RWPE1 (cell line): ENCODE results near the gene CPEB2.

ENCODE experiments used
- CTCF ChIA-PET: fragments of 350-600 bp; sonication (Branson Sonifier 250); formaldehyde crosslinking; extraction: SDS; loops from one replicate; lab custom pipeline; 2021; lab: Yijun Ruan, JAX
- POLR2A ChIA-PET: fragments of 400-600 bp; formaldehyde crosslinking; extraction: SDS; loops from one replicate; lab custom pipeline; 2020; ENCODE audit warnings: antibody characterized with exemption; ENCODE audit not compliant: low non-redundant PET; lab: Yijun Ruan, JAX
- DNase-seq: peaks from one replicate; pipeline ENCODE4 v3.0.0; 2012; ENCODE audit warnings: low spot score
- H3K27ac ChIP-seq: fragments of 450-650 bp; 2 replicates; pipeline ENCODE4 v1.5.1; 2017
- TF ChIP-seq, protein P1 (sequence below): fragments of 450-650 bp; conservative IDR thresholded peaks from 2 replicates; pipeline ENCODE4 v1.5.1; 2017; ENCODE audit warnings: low read depth, mild to moderate bottlenecking

CPEB2 gene

GRCh38 chr4:15012017-15012788 is 9.9 kb downstream of the CPEB2 start:
- H3K27ac ChIP-seq = no peak overlapping the region
- CTCF ChIA-PET = no interaction called here
- DNase-seq = no peak
- TF ChIP-seq, protein P1, sequence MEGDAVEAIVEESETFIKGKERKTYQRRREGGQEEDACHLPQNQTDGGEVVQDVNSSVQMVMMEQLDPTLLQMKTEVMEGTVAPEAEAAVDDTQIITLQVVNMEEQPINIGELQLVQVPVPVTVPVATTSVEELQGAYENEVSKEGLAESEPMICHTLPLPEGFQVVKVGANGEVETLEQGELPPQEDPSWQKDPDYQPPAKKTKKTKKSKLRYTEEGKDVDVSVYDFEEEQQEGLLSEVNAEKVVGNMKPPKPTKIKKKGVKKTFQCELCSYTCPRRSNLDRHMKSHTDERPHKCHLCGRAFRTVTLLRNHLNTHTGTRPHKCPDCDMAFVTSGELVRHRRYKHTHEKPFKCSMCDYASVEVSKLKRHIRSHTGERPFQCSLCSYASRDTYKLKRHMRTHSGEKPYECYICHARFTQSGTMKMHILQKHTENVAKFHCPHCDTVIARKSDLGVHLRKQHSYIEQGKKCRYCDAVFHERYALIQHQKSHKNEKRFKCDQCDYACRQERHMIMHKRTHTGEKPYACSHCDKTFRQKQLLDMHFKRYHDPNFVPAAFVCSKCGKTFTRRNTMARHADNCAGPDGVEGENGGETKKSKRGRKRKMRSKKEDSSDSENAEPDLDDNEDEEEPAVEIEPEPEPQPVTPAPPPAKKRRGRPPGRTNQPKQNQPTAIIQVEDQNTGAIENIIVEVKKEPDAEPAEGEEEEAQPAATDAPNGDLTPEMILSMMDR = no peak
- POLR2A ChIA-PET = no interaction called here

DNA sequence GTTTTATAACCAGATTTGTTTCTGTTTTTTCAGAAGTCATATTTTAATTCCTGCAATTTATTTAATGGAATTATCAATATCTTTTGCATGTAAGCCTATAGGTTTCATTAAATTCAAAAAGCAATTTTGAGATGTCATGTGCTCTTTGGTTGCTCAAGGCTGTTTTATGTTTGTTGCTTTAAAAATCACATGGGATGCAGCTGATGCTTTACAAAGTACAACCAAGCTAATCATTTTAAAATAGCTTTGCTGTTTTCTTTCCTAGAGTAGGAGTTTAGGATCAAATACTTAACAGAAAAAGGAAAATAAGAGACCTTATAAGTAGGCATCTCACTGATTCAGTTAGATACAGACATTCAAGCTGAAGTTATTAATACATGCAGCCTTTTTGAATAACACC is 11.3 kb downstream of the CPEB2 start:
- no peak overlapping the region for H3K27ac ChIP-seq
- no peak for DNase-seq
- ChIA-PET POLR2A (no interaction called here), CTCF (no interaction called here)
- TF ChIP-seq, protein P1 = no peak

GRCh38 chr4:15015170-15015569 is 12.9 kb downstream of the CPEB2 start:
- ChIA-PET CTCF (no interaction called here), POLR2A (no interaction called here)
- TF ChIP-seq, protein P1 = no peak
- H3K27ac ChIP-seq = no peak overlapping the region
- no peak for DNase-seq

DNA sequence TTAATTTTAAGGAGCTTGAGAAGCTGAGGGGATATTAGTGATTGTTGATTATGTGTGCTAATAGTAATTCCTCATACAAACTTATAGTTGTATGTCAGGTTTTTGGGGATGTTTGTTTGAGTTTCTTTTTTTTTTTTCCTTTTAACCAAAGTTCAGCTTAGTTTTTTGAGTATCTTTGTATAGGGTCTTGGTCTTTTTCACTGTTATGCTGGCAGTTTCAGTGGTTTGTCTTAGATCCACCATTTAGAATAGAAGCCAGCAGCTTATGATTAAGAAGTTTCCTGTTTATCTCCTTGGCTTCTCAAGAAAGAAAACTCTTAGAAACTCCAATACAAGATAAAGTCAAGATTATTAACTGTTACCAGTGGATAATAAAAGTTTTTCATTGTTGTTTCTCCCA is 16.1 kb downstream of the CPEB2 start:
- no peak for DNase-seq
- CTCF ChIA-PET = interaction anchor here (0.6 to 0.8 kb wide), 2 partner anchors 305 to 1364 kb away, joined by 4 read pairs; no protein-coding TSS in a partner anchor
- H3K27ac ChIP-seq = no peak overlapping the region
- TF ChIP-seq, protein P1 = no peak
- POLR2A ChIA-PET = no interaction called here

DNA sequence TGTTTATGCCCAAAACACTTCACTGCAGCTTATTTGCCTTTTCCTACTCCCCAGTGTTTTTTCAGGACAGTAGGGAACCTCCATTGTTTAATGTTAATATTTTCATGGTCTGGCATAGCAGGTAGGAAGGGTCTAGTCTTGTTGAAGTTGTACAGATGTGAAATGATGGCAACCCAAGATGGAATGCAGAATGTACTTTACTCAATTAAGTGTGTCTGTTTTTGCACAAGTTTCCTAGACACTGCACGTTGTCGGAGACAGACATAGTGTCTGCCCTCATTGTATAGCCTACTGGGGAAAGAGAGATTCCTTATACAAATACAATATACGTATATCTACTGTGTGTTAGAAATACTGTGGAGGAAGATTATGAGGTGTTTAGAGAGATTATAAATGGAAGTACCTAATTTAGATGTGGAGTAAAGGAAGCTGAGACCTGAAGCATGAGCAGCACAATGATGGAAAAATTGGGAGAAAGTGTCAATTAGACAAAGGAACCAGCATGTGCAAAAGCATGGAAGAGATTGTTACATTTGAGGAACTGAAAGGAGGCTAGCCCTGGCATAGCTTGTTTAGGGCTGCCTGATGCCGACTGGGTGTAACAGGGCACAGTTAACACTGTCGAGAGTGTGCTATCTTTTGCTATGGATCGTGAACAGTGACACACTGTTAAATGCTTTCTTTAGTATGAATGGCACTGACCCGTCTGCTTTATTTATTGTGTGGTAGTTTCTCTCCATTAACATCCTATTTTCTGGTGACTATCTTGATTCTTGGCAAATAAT is 18.4 kb downstream of the CPEB2 start:
- H3K27ac ChIP-seq = no peak overlapping the region
- no peak for DNase-seq
- ChIA-PET CTCF (interaction anchor here (0.7 kb wide), 1 partner anchor 14 kb away, joined by 3 read pairs; no protein-coding TSS in a partner anchor), POLR2A (no interaction called here)
- TF ChIP-seq, protein P1 = no peak

- DNase-seq = no peak
- POLR2A ChIA-PET = no interaction called here
Measured at GRCh38 chr4:15021311-15021710, 19.0 kb downstream of the CPEB2 start.

More at GRCh38 chr4:15021311-15021710, 19.0 kb downstream of the CPEB2 start:
- H3K27ac ChIP-seq = no peak overlapping the region
- CTCF ChIA-PET = interaction anchor here (0.6 kb wide), 1 partner anchor 605 kb away, joined by 5 read pairs; no protein-coding TSS in a partner anchor
- TF ChIP-seq, protein P1 = no peak
